ENCODE results near the gene MGAT1. TPM values are rescaled to one million over a fixed set of nuclear protein-coding genes. Genes with fewer than 3 reads are reported as not detected.
A peak's percentile ranks its signal among the peaks of the same experiment; 100 is the strongest.

The MGAT1 gene
- total RNA-seq, 1 donor from 2014 or later, result 28.7 TPM

GRCh38 chr5:180823940-180824629 is 21.5 kb upstream of the MGAT1 start:
- no peak for DNase-seq

DNA sequence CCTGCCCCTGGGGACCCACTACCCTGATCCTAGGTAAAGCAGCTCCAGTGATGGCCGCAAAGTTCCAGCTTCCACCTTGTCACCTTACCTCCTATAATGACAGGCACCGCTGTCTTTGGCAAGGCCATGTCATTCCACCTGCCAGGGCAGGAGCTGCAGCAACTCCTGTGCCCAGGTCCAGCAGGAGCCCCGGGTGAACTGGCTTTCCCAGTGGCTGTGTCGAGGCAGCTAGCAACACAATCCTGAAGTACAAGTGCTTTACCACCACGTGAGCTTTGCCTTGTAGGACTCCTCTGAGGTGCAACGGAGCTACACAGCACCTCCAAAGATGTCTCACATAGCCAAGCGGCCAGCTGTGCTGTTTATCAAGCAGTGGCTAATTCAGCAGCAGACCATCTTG is 20.7 kb upstream of the MGAT1 start:
- no peak for DNase-seq

GRCh38 chr5:180821538-180821937 is 18.9 kb upstream of the MGAT1 start:
- no peak for DNase-seq

DNA sequence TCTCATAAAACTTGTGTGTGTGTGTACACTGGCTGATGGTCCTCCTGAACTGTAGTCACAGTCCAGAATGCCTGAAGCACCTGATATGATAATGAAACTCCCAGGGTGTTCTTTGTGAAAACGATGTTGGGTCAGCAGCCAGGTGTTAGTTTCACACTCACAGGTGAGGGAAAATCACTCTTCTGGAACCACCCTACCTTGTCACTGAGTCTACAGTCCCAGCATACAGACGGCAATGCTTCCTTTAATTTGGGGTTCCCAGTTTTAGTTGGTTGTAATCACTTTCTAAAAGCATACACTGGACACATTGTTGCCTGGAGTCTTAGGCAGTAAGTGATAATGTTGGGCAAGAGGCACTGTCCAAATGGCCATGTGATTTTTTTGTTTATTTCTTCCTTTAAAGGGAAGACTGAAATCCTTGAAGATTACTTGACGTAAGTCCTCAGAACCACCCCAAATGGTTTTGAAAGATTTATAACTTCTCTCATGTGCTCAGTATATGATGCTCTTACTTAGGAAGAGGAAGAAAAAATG is 18.2 kb upstream of the MGAT1 start:
- no peak for DNase-seq

DNA sequence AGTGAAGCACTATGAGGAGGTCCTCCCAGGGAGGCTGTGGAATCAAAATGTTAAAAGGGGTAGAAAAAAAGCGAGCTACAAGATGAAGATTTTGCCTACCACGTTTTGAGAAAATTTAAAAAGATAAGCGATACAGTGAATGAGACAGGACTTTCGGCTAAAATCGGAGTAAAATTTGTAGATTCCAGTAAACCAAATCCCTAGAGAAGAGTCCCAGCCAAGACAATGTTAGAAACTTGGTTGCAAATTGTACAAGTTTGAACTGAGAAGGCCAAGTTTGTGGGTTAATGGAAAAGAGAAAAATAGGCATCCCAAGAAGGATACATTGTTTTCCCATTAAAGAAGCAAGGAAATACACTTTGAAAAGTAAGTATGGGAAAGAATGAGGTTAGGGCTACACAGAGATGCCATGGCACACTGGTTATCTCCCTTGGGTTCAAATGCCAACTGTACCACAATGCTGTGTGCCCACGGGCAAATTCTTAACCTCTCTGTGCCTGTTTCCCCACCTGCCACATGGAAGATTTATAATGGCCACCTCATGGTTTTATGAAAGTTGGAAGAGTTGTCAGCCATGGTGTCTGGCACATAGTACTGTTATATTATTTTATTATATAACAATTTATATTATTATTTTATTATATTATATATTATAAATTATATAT is 16.2 kb upstream of the MGAT1 start:
- DNase-seq, result no peak

GRCh38 chr5:180817893-180818674 is 15.5 kb upstream of the MGAT1 start:
- no peak for DNase-seq

DNA sequence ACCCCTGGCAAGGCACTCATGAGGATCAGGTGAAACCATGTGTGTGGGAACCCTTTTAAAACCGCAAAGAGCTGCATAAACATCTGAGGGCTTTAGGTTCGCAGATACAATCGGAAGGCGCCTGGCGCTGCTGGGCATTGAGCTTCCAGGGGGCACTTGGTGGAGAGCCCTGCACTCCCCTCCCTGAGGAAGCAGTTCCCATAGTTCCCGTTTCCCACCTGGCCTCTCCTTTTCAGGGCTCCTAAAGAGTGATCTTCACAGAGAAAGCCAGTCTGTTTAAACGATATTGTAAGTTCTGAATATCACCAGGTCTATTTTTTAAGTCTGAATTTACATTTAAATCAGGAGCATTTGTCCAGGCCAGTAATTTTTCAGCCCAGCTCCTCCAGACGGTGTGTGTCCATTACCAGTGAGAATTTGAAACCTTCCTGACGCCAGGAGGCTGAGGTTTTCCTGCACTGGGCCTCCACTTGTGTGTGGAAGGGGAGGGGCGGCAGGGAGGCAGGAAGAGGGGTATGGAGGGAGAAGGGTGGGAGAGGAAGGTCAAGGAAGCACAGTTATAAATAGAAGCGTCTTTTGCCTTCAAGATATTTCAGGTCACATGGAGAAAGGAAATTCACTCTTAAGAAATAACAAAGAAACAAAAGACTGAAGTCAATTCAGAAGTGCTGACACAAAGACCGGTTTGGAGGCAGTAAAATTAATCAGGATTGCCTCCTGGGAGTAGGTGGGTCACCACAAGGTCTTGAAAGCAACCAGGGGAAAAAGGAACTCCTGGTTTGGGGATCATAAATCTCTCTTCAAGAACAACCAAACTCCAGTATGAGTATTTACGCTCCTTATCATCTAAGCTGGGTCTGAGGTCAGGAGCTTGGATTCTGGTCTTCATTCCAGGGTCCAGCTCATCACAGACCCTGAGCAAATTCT is 14.3 kb upstream of the MGAT1 start:
- no peak for DNase-seq

- DNase-seq, result no peak
Observed at GRCh38 chr5:180815293-180815917, 12.8 kb upstream of the MGAT1 start.

DNA sequence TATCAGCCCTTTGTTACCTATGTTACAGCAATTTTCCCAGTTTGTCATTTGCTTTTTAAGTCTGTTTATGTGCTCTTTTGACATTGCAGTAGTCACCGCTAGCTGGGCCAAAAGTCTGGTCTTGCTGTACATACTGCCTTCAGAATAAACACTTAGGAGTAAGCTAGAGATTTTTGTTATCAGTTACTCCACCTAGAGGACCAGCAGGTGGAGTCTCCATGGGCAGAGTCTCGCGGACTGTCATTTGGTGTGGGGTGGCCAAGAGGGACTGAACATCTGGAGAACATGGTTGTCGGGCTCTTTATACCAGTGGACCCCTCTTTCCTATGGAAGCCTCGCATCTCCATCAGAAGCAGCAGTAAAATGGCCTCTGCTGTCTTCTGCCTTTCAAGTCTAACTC is 10.8 kb upstream of the MGAT1 start:
- DNase-seq, result no peak

DNA sequence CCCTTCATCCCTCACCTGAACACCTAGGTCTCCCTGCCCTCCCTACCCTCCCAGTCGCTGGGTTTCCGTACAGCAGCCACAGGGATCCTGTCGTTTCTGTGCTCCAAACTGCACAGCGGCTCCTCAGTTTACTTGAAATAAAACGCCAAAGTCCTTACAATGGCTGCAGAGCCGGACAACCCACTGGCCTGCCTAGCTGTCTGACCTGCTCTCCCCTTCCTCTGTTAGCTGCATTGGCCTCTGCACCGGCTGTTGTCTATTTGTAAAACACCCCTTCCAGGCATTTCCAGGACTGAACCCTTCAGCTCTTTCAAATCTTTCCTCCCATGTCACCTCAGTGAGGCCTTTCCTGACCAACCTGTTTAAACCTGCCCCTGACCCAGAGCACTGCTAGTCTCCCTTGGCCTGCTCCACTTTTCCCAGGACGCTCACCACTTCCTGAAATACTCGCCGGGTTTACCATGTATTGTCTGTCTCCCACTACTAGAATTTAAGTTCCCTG is 9.1 kb upstream of the MGAT1 start:
- DNase-seq, result no peak

GRCh38 chr5:180810959-180811622 is 8.5 kb upstream of the MGAT1 start:
- DNase-seq, result no peak

DNA sequence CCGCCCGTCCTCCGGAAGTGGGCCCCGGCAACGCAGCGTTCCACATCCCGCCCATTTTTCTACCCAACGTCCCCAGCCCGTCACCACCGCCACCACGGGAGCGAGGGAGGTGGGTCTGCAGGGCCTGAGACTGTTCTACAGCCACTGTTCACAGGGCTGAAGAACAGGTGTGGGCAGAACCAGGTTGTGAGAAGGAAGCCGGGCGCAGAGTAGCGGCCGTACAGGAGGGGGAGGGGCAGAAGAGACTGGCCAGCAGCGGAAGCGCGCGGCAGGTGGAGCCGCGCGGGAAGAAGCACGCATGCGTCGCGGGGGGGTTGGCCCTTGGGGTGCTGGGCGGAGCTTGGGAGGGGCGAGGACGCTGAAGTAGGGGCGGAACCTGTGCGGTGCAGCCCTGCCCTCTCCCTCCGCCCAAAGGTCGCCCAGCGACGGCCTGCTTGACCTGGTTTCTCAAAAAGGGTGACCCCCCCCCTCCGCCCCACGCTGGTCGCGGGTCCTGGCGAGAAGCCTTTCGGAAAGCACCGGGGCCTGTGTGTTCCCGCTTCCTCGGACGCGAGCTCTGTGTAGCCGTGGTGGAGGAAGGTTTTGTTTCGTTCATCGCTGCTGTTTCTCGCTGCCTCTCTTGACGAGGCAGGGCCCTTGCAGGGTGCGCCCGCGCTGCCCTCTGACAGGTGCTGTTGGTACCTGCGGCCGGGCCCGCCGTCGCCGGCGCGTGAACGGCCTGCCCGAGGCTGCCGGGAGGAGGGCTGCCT is 7.8 kb upstream of the MGAT1 start:
- peak; percentile 92 for DNase-seq

DNA sequence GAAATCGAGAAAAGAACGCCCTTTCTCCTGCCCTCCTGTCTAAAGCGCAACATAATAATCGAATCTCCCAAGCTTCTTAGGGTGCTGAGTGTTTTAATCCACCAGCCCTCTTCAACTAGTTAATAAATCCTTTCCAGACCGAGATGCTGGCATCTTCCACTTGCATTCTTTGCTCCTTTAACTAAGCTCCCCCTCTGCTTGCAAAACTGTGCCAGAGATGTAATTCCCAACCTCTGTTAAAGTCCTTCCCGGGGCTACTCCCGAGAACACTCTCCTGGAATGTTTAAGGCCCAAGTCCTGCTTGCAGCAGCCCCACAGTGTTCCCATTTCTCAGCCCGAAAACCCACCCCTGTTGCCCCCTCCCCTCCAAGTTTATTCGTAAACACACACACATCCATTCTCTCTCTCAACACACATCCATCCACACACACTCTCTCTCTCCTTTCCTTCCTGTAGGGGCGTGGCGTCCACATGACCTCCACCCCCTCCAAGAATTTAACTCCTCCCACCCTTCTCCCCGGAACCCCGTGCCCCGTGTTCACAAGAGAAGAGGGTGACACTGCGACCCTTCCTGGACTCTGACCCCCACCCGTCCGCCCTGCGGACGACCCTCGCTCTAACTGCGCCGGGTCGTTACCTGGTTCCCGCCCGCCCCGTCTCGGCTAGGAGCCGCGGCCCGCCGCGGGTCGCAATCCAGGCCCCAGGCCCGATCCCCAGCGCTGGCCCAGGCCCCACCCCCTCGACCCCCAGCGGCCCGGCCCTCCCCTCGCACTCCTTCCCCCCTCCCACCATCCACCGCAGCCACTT is 7.0 kb upstream of the MGAT1 start:
- DNase-seq, result peak; percentile 69

DNA sequence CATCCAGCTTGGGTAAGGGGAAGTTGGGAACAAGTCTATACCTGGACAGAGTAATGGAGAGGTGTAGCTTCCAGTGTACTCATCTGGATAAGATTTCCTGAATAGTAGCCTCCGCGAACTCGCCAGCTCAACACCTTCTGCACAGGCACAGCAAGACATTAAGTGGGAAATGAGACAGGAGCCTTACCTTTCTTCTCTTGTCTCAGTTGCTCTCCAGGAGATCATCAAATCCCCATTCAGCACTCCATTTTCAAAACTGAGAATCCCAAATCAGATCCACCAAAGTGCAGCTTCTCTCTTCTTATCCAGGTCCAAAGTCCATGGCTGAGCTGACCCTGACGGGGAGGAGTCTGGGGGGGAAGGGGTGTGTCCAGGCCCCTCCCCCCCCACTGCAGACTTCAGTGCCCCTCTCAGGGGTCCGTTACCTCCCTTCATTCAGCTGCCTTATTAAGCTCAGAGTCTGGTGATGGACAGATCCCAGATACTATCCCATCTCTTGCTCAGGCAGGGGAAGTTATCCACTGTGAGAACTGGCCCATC is 5.9 kb upstream of the MGAT1 start:
- DNase-seq, result no peak

DNA sequence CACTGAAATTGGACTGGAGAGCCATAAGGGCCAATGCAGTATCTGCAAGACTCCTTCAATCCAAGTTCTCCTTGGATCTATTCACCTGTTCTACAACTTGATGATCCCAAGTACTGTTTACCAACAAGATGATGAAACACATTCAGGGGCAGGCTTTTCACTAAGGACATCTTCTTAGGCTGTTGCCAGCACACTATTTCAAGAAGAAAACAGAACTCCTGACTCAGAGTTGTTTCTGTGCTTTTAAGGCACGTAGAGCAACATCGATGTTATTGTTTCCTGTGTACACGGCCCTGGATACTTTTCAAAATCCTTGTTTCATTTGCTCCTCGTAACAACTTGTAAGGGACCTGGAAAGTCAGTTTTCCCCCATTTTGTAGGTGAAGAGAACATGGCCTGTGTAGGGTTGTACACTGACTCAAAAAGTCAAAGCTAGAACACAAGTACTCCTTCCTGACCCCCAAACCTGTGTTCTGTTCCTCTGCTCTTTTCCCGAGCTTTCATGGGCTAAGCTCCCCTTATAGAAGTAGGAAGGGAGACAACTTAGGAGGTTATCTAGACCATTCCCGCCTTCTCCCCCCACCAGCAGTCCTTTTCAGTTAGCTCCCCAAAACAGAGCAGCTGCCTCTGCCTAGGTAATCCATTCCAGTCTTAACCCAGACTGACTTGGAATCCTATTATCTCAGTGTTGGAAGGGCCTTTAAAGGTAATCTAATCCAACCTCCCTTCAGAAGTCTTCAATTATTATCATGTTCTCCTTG is 5.2 kb upstream of the MGAT1 start:
- DNase-seq, result no peak

- DNase-seq, result no peak
Observed at GRCh38 chr5:180807046-180807445, 4.4 kb upstream of the MGAT1 start.

DNA sequence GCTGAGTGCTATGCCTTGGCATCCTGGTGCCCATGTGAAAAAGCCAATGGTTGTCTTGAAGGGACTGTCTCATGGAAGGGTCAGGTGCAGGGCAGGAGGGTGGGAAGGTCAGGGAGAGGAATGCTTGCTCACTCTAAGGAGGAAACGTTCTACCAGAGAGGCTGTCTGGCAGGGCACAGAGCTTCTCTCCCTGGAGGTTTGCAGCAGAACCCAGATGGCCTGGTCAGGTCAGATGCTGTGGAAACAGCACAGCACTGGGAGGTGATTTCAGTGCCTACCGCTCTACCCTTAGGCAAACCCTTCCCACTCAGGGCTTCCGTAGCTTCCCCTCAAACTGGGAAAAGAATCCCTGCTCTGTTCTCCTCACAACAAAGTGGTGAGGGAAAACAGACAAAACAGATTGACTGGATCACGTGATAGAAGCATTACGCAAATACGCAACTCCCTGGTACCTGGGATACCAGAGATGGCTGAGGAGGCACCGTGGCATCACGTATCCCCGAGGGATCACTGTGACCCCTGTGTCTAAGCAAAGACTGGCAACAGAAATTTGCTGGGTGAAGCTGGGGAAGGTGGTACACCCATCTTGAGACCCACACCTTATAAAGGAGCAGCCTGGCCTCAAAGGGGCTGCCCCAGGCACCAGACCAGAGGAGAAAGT is 3.9 kb upstream of the MGAT1 start:
- no peak for DNase-seq
